Ovary (tissue), 9 donors: Measurements from ENCODE around the gene MGST2. TPM values are rescaled to one million over a fixed set of nuclear protein-coding genes. Genes with fewer than 3 reads are reported as not detected.

Source experiments
- DNase-seq, 5 donors: peaks; one replicate each; pipeline ENCODE4 v3.0.0-alpha.2; 2019 to 2020
- H3K27ac ChIP-seq, 2 donors: fragments of 200-600 bp; one replicate each; pipeline versions ENCODE4 v1.5.1 to v1.8.0; 2019 to 2022
- H3K27me3 ChIP-seq: fragments of 200-600 bp; one replicate; pipeline ENCODE4 v1.8.0; 2022
- H3K36me3 ChIP-seq: fragments of 200-600 bp; sonication (generic); one replicate; pipeline ENCODE4 v1.5.1; 2019
- H3K4me1 ChIP-seq: one replicate; pipeline ENCODE4 v1.8.1; 2013; ENCODE audit warnings: mild to moderate bottlenecking, moderate library complexity; ENCODE audit not compliant: insufficient read depth
- H3K4me3 ChIP-seq: fragments of 200-600 bp; sonication (generic); one replicate; pipeline ENCODE4 v1.5.1; 2017
- H3K9me3 ChIP-seq, 2 donors: fragments of 200-600 bp in 1 of 2; sonication (generic) in 1 of 2; one replicate each; pipeline versions ENCODE4 v1.5.1 to v1.8.1; 2013 to 2019; ENCODE audit warnings: mild to moderate bottlenecking in 1 of 2, moderate library complexity in 1 of 2
- CTCF ChIP-seq, 3 donors: fragments of 450-650 bp in 2 of 3; fragments of 200-600 bp in 1 of 3; IDR thresholded peaks; one replicate each; pipeline versions ENCODE4 v1.5.1 to v1.8.0; 2016 to 2022; ENCODE audit warnings: antibody characterized with exemption in 3 of 3, mild to moderate bottlenecking in 1 of 3
- EP300 ChIP-seq: sonication (generic); formaldehyde crosslinking; IDR thresholded peaks from one replicate; pipeline ENCODE4 v1.6.1; 2017; ENCODE audit warnings: antibody characterized with exemption
- POLR2A ChIP-seq: fragments of 450-650 bp; IDR thresholded peaks from one replicate; pipeline ENCODE4 v1.6.1; 2017; ENCODE audit warnings: antibody characterized with exemption, mild to moderate bottlenecking, moderate library complexity
- WGBS, 3 donors: extraction: QIAGEN DNeasy Blood & Tissue Kit in 1 of 3; methylation state at CpG; one replicate each; pipeline versions ENCODE4 v1.1.5 to v1.1.7; 2013 to 2017; 5-methylcytosine and 5-hydroxymethylcytosine counted together
- intact Hi-C, 4 donors: fragments of 100-400 bp; cut with DNase I; formaldehyde crosslinking; loops; one replicate each; pipeline versions ENCODE4 v1.11.0 to v1.15.1; 2022 to 2023
- polyA plus RNA-seq, 2 donors: library from polyadenylated mRNA; stranded (reverse); fragments of 200-250 nt in 1 of 2; fragments of 350-450 nt in 1 of 2; fragmentation: Illumina TruSeq in 1 of 2; extraction: RNeasy Lipid Tissue Mini Kit (QIAGEN cat#74804) in 1 of 2; gene quantifications; one replicate each; pipeline ENCODE4 v1.2.3, GENCODE V29; 2013 to 2014
- total RNA-seq, 7 donors: library from RNA; depleted of rRNA in 2 of 7; stranded (reverse); fragments of >200 nt in 2 of 7; fragmentation: NEBNext Ultra II Directional in 3 of 7; extraction: Animal tissue kit (Norgen Biotek cat#: 25700) in 3 of 7; gene quantifications; one replicate each; pipeline versions ENCODE4 v1.1.0 to v1.2.4, GENCODE V29; 2016 to 2023
- donor health status: DM: no; HTN: no; CAD: no; lungs with moderate emphysema.
- donor health status: DM: no; HTN: no; CAD: no.
- donor health status: Bipolar disorder and iron deficiency.
- donor health status: DM: yes; HTN: yes; CAD: no.
- donor health status: DM: no; HTN: no; CAD: no.
- donor health status: DM: yes; HTN: yes; CAD: no.

MGST2 gene
- total and polyA plus RNA-seq, 9 donors: 14.5 to 76.5 (median 28.3) TPM

- Histone ChIP-seq H3K27me3 (no peaks in the 10 kb centered on the region), H3K27ac (no peak overlapping the region), H3K4me1 (no peaks in the 10 kb centered on the region), H3K9me3 (no peaks in the 10 kb centered on the region), H3K4me3 (no peak overlapping the region), H3K36me3 (no peaks in the 10 kb centered on the region)
- no peak for TF ChIP-seq EP300
- TF ChIP-seq POLR2A: no peak
- no peak for TF ChIP-seq CTCF (IDR thresholded peaks at IDR 0.05)
- 78 to 80% (median 79%) methylated on average over 12 of the region's 12 CpGs for WGBS, 3 donors
- no peak for DNase-seq
- intact Hi-C loops: no loop called here
Observed at GRCh38 chr4:139746431-139747171, 81.0 kb downstream of the MGST2 start.

- no peak overlapping the region for H3K4me3 ChIP-seq
- TF ChIP-seq POLR2A (no peak), CTCF (IDR thresholded peaks at IDR 0.05) (no peak), EP300 (no peak)
- intact Hi-C loops: no loop called here
- WGBS, 3 donors: 84 to 96% (median 93%) methylated on average over 6 of the region's 6 CpGs
- H3K36me3 ChIP-seq: no peaks in the 10 kb centered on the region
- H3K27ac ChIP-seq: no peak overlapping the region
- DNase-seq: no peak
- H3K4me1 ChIP-seq: no peaks in the 10 kb centered on the region
- no peaks in the 10 kb centered on the region for H3K9me3 ChIP-seq
- no peaks in the 10 kb centered on the region for H3K27me3 ChIP-seq
Observed at GRCh38 chr4:139749338-139749737, 83.7 kb downstream of the MGST2 start.

- H3K27ac ChIP-seq: no peak overlapping the region
- no peaks in the 10 kb centered on the region for H3K36me3 ChIP-seq
- 89 to 93% (median 91%) methylated on average over 4 of the region's 4 CpGs for WGBS, 3 donors
- H3K4me1 ChIP-seq: no peaks in the 10 kb centered on the region
- H3K9me3 ChIP-seq: no peaks in the 10 kb centered on the region
- no peak for DNase-seq
- no peak for TF ChIP-seq EP300
- no peak for TF ChIP-seq POLR2A
- TF ChIP-seq CTCF (IDR thresholded peaks at IDR 0.05): no peak
- H3K27me3 ChIP-seq: no peaks in the 10 kb centered on the region
- no peak overlapping the region for H3K4me3 ChIP-seq
- intact Hi-C loops: loop anchor here in 1 of 4 donors (10.0 kb wide), 1 partner anchor 55 kb away; no protein-coding TSS in a partner anchor
Observed at GRCh38 chr4:139749835-139750498, 84.3 kb downstream of the MGST2 start.

- Histone ChIP-seq H3K27ac (no peak overlapping the region), H3K27me3 (no peaks in the 10 kb centered on the region), H3K36me3 (no peaks in the 10 kb centered on the region), H3K9me3 (no peaks in the 10 kb centered on the region), H3K4me1 (no peaks in the 10 kb centered on the region), H3K4me3 (no peak overlapping the region)
- WGBS, 3 donors: 79 to 82% (median 82%) methylated on average over 3 of the region's 3 CpGs
- no peak for TF ChIP-seq POLR2A
- no peak for TF ChIP-seq EP300
- no peak for TF ChIP-seq CTCF (IDR thresholded peaks at IDR 0.05)
- intact Hi-C loops: loop anchor here in 1 of 4 donors (10.0 kb wide), 1 partner anchor 51 kb away; no protein-coding TSS in a partner anchor
- DNase-seq: no peak
Observed at GRCh38 chr4:139753686-139754085, 88.1 kb downstream of the MGST2 start.

Other genes with a start within 250 kb of the MGST2 start
- 10 to 100 TPM in 5 of 7 donors, 1 to 10 TPM in 2; 9.4 to 15.0 (median 12.8) TPM for gene RAB33B, start 211.7 kb upstream of the MGST2 start, total RNA-seq
- 1 to 10 TPM; 6.8 to 6.9 TPM for gene RAB33B, start 211.7 kb upstream of the MGST2 start, polyA plus RNA-seq
- gene SETD7, start 109.6 kb upstream of the MGST2 start, total RNA-seq: 10 to 100 TPM; 21.3 to 37.2 (median 32.8) TPM
- 10 to 100 TPM; 14.3 to 52.4 TPM for gene SETD7, start 109.6 kb upstream of the MGST2 start, polyA plus RNA-seq